Measurements from ENCODE around the gene FBN1. TPM values are rescaled to one million over a fixed set of nuclear protein-coding genes. Genes with fewer than 3 reads are reported as not detected.
A peak's percentile ranks its signal among the peaks of the same experiment; 100 is the strongest.

The FBN1 gene
- total and polyA plus RNA-seq, 7 donors: 7.7 to 40.6 (median 16.4) TPM

DNA sequence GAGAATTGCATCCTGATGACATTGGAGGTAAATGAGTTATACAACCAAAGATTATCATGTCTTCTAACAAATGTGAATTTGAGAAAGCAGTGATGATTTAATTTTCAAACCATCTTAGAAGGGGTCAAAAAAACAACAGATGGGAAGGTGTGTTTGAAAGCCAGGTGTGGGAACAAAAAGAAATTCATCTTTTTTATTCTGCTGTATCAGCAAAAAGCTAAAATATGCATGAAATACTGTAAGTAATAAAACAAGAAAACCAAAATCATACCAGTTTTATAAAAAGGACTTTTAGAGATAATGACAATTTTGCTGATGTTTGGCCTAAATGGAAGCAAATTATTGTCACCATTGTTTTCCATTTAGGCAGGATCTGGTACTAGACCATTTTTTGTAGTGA, 145.5 kb downstream of the FBN1 start:
- Histone ChIP-seq H3K4me1 (no peaks in the 10 kb centered on the region), H3K27ac (no peak overlapping the region), H3K4me3 (no peak overlapping the region), H3K27me3 (ENCODE audit: insufficient read depth in 3 of 3, low read length in 2 of 3) (no peaks in the 10 kb centered on the region), H3K9me3 (no peaks in the 10 kb centered on the region), H3K36me3 (ENCODE audit: insufficient read depth in 1 of 2, low read depth in 1 of 2) (peaks cover 0 to 4% of the 10 kb centered on the region in 2 donors)
- DNase-seq: no peak
- TF ChIP-seq CTCF (IDR thresholded peaks at IDR 0.05): no peak
- no peak for ATAC-seq
- intact Hi-C loops (cut with DNase I): no loop called here

GRCh38 chr15:48498828-48499227, 146.7 kb downstream of the FBN1 start:
- DNase-seq (no peak), ATAC-seq (no peak)
- Histone ChIP-seq H3K27me3 (ENCODE audit: insufficient read depth in 3 of 3, low read length in 2 of 3) (no peaks in the 10 kb centered on the region), H3K27ac (no peak overlapping the region), H3K4me3 (no peak overlapping the region), H3K9me3 (no peaks in the 10 kb centered on the region), H3K36me3 (ENCODE audit: insufficient read depth in 1 of 2, low read depth in 1 of 2) (peaks cover 0 to under 1% of the 10 kb centered on the region in 2 donors), H3K4me1 (no peaks in the 10 kb centered on the region)
- intact Hi-C loops (cut with DNase I): no loop called here
- WGBS, 3 donors: 86 to 95% (median 90%) methylated on average over 3 of the region's 3 CpGs
- no peak for TF ChIP-seq CTCF (IDR thresholded peaks at IDR 0.05)

DNA sequence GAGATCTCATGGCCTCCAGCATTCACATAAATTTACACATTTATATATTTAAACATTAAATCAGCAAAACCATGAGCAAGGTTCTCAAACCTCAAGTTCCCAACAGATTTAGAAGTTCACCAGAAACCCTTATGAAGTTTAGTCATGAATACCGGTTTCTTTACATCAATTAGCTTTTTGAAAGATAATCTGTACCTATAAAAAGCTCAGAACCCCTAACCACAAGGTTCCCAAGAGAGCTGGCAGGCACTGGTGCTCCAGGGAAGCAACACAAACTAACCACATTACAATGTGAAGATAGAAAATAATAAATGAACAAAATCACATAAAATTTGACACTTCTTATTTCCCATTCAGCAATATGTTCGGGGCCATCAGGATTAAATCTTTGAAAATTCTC, 150.9 kb downstream of the FBN1 start:
- Histone ChIP-seq H3K4me3 (no peak overlapping the region), H3K36me3 (ENCODE audit: insufficient read depth in 1 of 2, low read depth in 1 of 2) (peaks cover 0 to 14% of the 10 kb centered on the region in 2 donors), H3K27ac (no peak overlapping the region), H3K9me3 (no peaks in the 10 kb centered on the region), H3K27me3 (ENCODE audit: insufficient read depth in 3 of 3, low read length in 2 of 3) (no peaks in the 10 kb centered on the region), H3K4me1 (no peaks in the 10 kb centered on the region)
- intact Hi-C loops (cut with DNase I): no loop called here
- WGBS, 3 donors: 73 to 79% (median 75%) methylated on average over 2 of the region's 2 CpGs
- TF ChIP-seq CTCF (IDR thresholded peaks at IDR 0.05): no peak
- DNase-seq (no peak), ATAC-seq (no peak)

DNA sequence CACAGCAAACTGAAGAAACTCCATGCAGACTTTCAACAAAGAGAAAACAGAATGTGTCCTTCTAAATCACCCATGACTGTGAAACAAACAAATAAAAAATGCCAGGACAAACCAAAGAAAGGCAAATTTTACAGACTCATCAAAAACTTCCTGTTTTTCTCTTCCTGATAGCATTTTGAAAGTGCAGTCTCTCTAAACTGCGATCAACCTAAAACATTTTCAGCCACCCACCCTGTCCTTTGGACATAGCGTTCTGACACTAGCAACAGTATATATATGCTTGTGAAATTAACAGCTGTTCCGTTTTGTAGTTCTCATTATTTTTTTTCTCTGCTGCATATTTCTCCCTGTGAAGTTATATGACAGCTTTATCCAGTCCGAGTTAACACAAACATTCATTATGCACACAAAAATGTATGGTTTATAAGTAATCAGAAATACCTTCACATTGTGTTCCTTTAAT, 151.7 kb downstream of the FBN1 start:
- H3K27ac ChIP-seq: peak overlapping the region; percentile 17
- no peak for DNase-seq
- intact Hi-C loops (cut with DNase I): no loop called here

More for the DNA sequence above, 151.7 kb downstream of the FBN1 start:
- Histone ChIP-seq H3K36me3 (ENCODE audit: insufficient read depth in 1 of 2, low read depth in 1 of 2) (peaks cover 0 to 14% of the 10 kb centered on the region in 2 donors), H3K27me3 (ENCODE audit: insufficient read depth in 3 of 3, low read length in 2 of 3) (no peaks in the 10 kb centered on the region), H3K9me3 (no peaks in the 10 kb centered on the region), H3K4me1 (no peaks in the 10 kb centered on the region), H3K4me3 (no peak overlapping the region)
- TF ChIP-seq CTCF (IDR thresholded peaks at IDR 0.05): no peak
- peak in 1 of 4 donors; percentile 25 for ATAC-seq
- WGBS, 3 donors: 36 to 67% (median 45%) methylated on average over 4 of the region's 4 CpGs
